ENCODE results near the gene SNRPD3.

- TF ChIP-seq CTCF (IDR thresholded peaks at IDR 0.05; ENCODE audit: low read depth, low read length, missing input control) (no peak), MAX (IDR thresholded peaks at IDR 0.05) (no peak), GABPA (IDR thresholded peaks at IDR 0.05 in 1 of 2, conservative IDR thresholded peaks at IDR 0.05 in 1 of 2) (no peak), REST (IDR thresholded peaks at IDR 0.05) (no peak), RXRA (IDR thresholded peaks at IDR 0.05) (no peak), FOXA1 (IDR thresholded peaks at IDR 0.05) (no peak), ZBTB33 (IDR thresholded peaks at IDR 0.05) (no peak), JUND (IDR thresholded peaks at IDR 0.05) (no peak), TAF1 (conservative IDR thresholded peaks at IDR 0.05) (no peak), SP1 (IDR thresholded peaks at IDR 0.05) (no peak), RAD21 (IDR thresholded peaks at IDR 0.05) (no peak)
These were observed 26.4 kb downstream of the SNRPD3 start for GRCh38 chr22:24582056-24582814.

All from liver (tissue), 3 donors.